Fibroblast of pulmonary artery (primary cell): ENCODE data around the gene C10orf90.

Experiments used
- DNase-seq: peaks from one replicate; pipeline ENCODE4 v3.0.0-alpha.2; 2010; ENCODE audit warnings: low read depth
- H3K4me3 ChIP-seq: replicated peaks from 2 replicates; pipeline ENCODE4 v1.5.1; 2011; ENCODE audit warnings: low read depth, mild to moderate bottlenecking, control low read depth, low read length, moderate library complexity
- CTCF ChIP-seq: IDR thresholded peaks from 2 replicates; pipeline ENCODE4 v1.5.1; 2011; ENCODE audit warnings: mild to moderate bottlenecking, control low read depth, low read length, inconsistent platforms; ENCODE audit errors: missing control alignments

C10orf90 gene

GRCh38 chr10:126704649-126705048, 34.2 kb upstream of the C10orf90 start:
- TF ChIP-seq CTCF, result no peak
- DNase-seq, result no peak
- no peak overlapping the region for H3K4me3 ChIP-seq

- no peak for TF ChIP-seq CTCF
- no peak overlapping the region for H3K4me3 ChIP-seq
- DNase-seq, result no peak
Measured at GRCh38 chr10:126702181-126702580, 31.7 kb upstream of the C10orf90 start.

GRCh38 chr10:126701526-126701925, 31.0 kb upstream of the C10orf90 start:
- no peak overlapping the region for H3K4me3 ChIP-seq
- no peak for TF ChIP-seq CTCF
- no peak for DNase-seq

GRCh38 chr10:126696684-126697083, 26.2 kb upstream of the C10orf90 start:
- no peak for DNase-seq
- H3K4me3 ChIP-seq, result no peak overlapping the region
- no peak for TF ChIP-seq CTCF

- TF ChIP-seq CTCF, result no peak
- H3K4me3 ChIP-seq, result no peak overlapping the region
- no peak for DNase-seq
Measured at GRCh38 chr10:126691456-126691855, 21.0 kb upstream of the C10orf90 start.

GRCh38 chr10:126690534-126690933, 20.0 kb upstream of the C10orf90 start:
- DNase-seq, result no peak
- no peak overlapping the region for H3K4me3 ChIP-seq
- TF ChIP-seq CTCF, result no peak

- no peak for TF ChIP-seq CTCF
- H3K4me3 ChIP-seq, result no peak overlapping the region
- no peak for DNase-seq
Measured at GRCh38 chr10:126689461-126689994, 19.0 kb upstream of the C10orf90 start.
